ENCODE measurements around the gene CD38. TPM values are rescaled to one million over a fixed set of nuclear protein-coding genes. Genes with fewer than 3 reads are reported as not detected.
"Not testable (repeated sequence)": the region's sequence is repeated elsewhere in the genome, so short reads cannot be mapped to it uniquely, and the experiment has no call there.

The CD38 gene
- total RNA-seq, 5 donors from 2014 or later (not counting 1 experiment from before 2014, with no cell fraction given) = 4.3 to 22.8 (median 5.0) TPM

- Mint-ChIP-seq H3K9me3 (no peaks in the 10 kb centered on the region), H3K4me3 (peak overlapping the region; percentile 55 to 75 (median 63)), H3K36me3 (no peaks in the 10 kb centered on the region), H3K4me1 (peaks cover 43 to 61% (median 52%) of the 10 kb centered on the region in 3 donors), H3K27ac (peak overlapping the region; percentile 83 to 85), H3K27me3 (no peaks in the 10 kb centered on the region)
- POLR2A ChIA-PET = interaction anchor here (0.6 to 1.0 kb wide), 8 partner anchors 10 to 754 kb away, joined by 3 to 5 read pairs (median 4); no protein-coding TSS in a partner anchor
- peaks cover 42 to 47% of the 10 kb centered on the region in 2 experiments for H3K4me1 ChIP-seq (ENCODE audit: control insufficient read depth in 1 of 2, extremely low read depth in 1 of 2, insufficient read depth in 2 of 2, low read length in 2 of 2)
- no peaks in the 10 kb centered on the region for H3K36me3 ChIP-seq (ENCODE audit: control insufficient read depth in 2 of 2, extremely low read depth in 1 of 2, insufficient read depth in 1 of 2, low read length in 1 of 2)
- H3K27ac ChIP-seq (ENCODE audit: low read length) = peak overlapping the region; percentile 28
- peak overlapping the region in 1 of 2 donors; percentile 15 for H3K4me3 ChIP-seq (ENCODE audit: control insufficient read depth in 1 of 2, extremely low read depth in 1 of 2, low read length in 1 of 2)
- no peaks in the 10 kb centered on the region for H3K27me3 ChIP-seq (replicated peaks in 1 of 2; ENCODE audit: control insufficient read depth in 2 of 2, extremely low read depth in 1 of 2, insufficient read depth in 2 of 2, low read length in 1 of 2)
- ATAC-seq (replicated peaks in 1 of 4) = no peak
- DNase-seq = peak in 1 of 35 experiments; percentile 34
- WGBS (ENCODE audit: insufficient coverage) = no CpG with 5 or more reads among the region's 4 CpGs
- CTCF ChIA-PET = interaction anchor here (0.6 to 3.8 kb wide), 12 partner anchors 8 to 1521 kb away, joined by 3 to 41 read pairs (median 5); partner anchors contain the start of gene FAM200B (in 1 of the 2)
- no peaks in the 10 kb centered on the region for H3K9me3 ChIP-seq
Observed at GRCh38 chr4:15755321-15756155, 22.6 kb upstream of the CD38 start.

- ChIA-PET CTCF (interaction anchor here (0.7 to 3.8 kb wide), 14 partner anchors 10 to 75 kb away, joined by 3 to 41 read pairs (median 4); partner anchors contain the start of gene FAM200B (in 1 of the 2)), POLR2A (interaction anchor here in 1 of 2 donors (0.6 to 1.5 kb wide), 5 partner anchors 10 to 101 kb away, joined by 3 to 5 read pairs (median 4); no protein-coding TSS in a partner anchor)
- peaks cover 42 to 47% of the 10 kb centered on the region in 2 experiments for H3K4me1 ChIP-seq (ENCODE audit: control insufficient read depth in 1 of 2, extremely low read depth in 1 of 2, insufficient read depth in 2 of 2, low read length in 2 of 2)
- peak overlapping the region; percentile 83 to 85 for H3K27ac Mint-ChIP-seq
- ATAC-seq (replicated peaks in 1 of 4) (peak; percentile 81 to 85 (median 84)), DNase-seq (peak; percentile 35 to 89 (median 62))
- peak overlapping the region; percentile 52 for H3K27ac ChIP-seq (ENCODE audit: low read length)
- H3K36me3 Mint-ChIP-seq = no peaks in the 10 kb centered on the region
- H3K9me3 Mint-ChIP-seq = no peaks in the 10 kb centered on the region
- H3K36me3 ChIP-seq (ENCODE audit: control insufficient read depth in 2 of 2, extremely low read depth in 1 of 2, insufficient read depth in 1 of 2, low read length in 1 of 2) = no peaks in the 10 kb centered on the region
- H3K9me3 ChIP-seq = no peaks in the 10 kb centered on the region
- WGBS (ENCODE audit: insufficient coverage) = 0% methylated on average over 5 of the region's 6 CpGs
- peak overlapping the region; percentile 55 to 75 (median 63) for H3K4me3 Mint-ChIP-seq
- peaks cover 43 to 61% (median 52%) of the 10 kb centered on the region in 3 donors for H3K4me1 Mint-ChIP-seq
- no peaks in the 10 kb centered on the region for H3K27me3 ChIP-seq (replicated peaks in 1 of 2; ENCODE audit: control insufficient read depth in 2 of 2, extremely low read depth in 1 of 2, insufficient read depth in 2 of 2, low read length in 1 of 2)
- H3K27me3 Mint-ChIP-seq = no peaks in the 10 kb centered on the region
- peak overlapping the region; percentile 31 to 58 for H3K4me3 ChIP-seq (ENCODE audit: control insufficient read depth in 1 of 2, extremely low read depth in 1 of 2, low read length in 1 of 2)
Observed at GRCh38 chr4:15756361-15756861, 21.7 kb upstream of the CD38 start.

GRCh38 chr4:15757054-15757453 lies 21.1 kb upstream of the CD38 start:
- Mint-ChIP-seq H3K36me3 (no peaks in the 10 kb centered on the region), H3K27ac (peak overlapping the region; percentile 83 to 85), H3K27me3 (no peaks in the 10 kb centered on the region), H3K4me1 (peaks cover 43 to 61% (median 52%) of the 10 kb centered on the region in 3 donors), H3K9me3 (no peaks in the 10 kb centered on the region), H3K4me3 (peak overlapping the region; percentile 55 to 75 (median 63))
- ChIA-PET CTCF (interaction anchor here (0.5 to 3.8 kb wide), 11 partner anchors 9 to 415 kb away, joined by 3 to 41 read pairs (median 4); no protein-coding TSS in a partner anchor), POLR2A (interaction anchor here (0.6 to 1.5 kb wide), 2 partner anchors 10 to 25 kb away, joined by 4 to 10 read pairs; no protein-coding TSS in a partner anchor)
- H3K36me3 ChIP-seq (ENCODE audit: control insufficient read depth in 2 of 2, extremely low read depth in 1 of 2, insufficient read depth in 1 of 2, low read length in 1 of 2) = no peaks in the 10 kb centered on the region
- no peaks in the 10 kb centered on the region for H3K27me3 ChIP-seq (replicated peaks in 1 of 2; ENCODE audit: control insufficient read depth in 2 of 2, extremely low read depth in 1 of 2, insufficient read depth in 2 of 2, low read length in 1 of 2)
- H3K27ac ChIP-seq (ENCODE audit: low read length) = peak overlapping the region; percentile 52
- H3K9me3 ChIP-seq = no peaks in the 10 kb centered on the region
- no peak for ATAC-seq (replicated peaks in 1 of 4)
- peaks cover 42 to 47% of the 10 kb centered on the region in 2 experiments for H3K4me1 ChIP-seq (ENCODE audit: control insufficient read depth in 1 of 2, extremely low read depth in 1 of 2, insufficient read depth in 2 of 2, low read length in 2 of 2)
- WGBS (ENCODE audit: insufficient coverage) = 40% methylated on average over 1 of the region's 4 CpGs
- DNase-seq = no peak
- H3K4me3 ChIP-seq (ENCODE audit: control insufficient read depth in 1 of 2, extremely low read depth in 1 of 2, low read length in 1 of 2) = peak overlapping the region; percentile 31 to 58

GRCh38 chr4:15758294-15758693 lies 19.8 kb upstream of the CD38 start:
- Mint-ChIP-seq H3K9me3 (no peaks in the 10 kb centered on the region), H3K36me3 (no peaks in the 10 kb centered on the region), H3K27ac (no peak overlapping the region), H3K4me1 (peaks cover 42 to 64% (median 52%) of the 10 kb centered on the region in 3 donors), H3K27me3 (no peaks in the 10 kb centered on the region), H3K4me3 (no peak overlapping the region)
- H3K4me3 ChIP-seq (ENCODE audit: control insufficient read depth in 1 of 2, extremely low read depth in 1 of 2, low read length in 1 of 2) = no peak overlapping the region
- no peaks in the 10 kb centered on the region for H3K9me3 ChIP-seq
- H3K4me1 ChIP-seq (ENCODE audit: control insufficient read depth in 1 of 2, extremely low read depth in 1 of 2, insufficient read depth in 2 of 2, low read length in 2 of 2) = peaks cover 41 to 44% of the 10 kb centered on the region in 2 experiments
- no peaks in the 10 kb centered on the region for H3K36me3 ChIP-seq (ENCODE audit: control insufficient read depth in 2 of 2, extremely low read depth in 1 of 2, insufficient read depth in 1 of 2, low read length in 1 of 2)
- ATAC-seq (replicated peaks in 1 of 4) (no peak), DNase-seq (no peak)
- 100% methylated on average over 2 of the region's 4 CpGs for WGBS (ENCODE audit: insufficient coverage)
- ChIA-PET CTCF (interaction anchor here (1.6 to 2.9 kb wide), 3 partner anchors 8 to 47 kb away, joined by 4 to 15 read pairs (median 15); no protein-coding TSS in a partner anchor), POLR2A (interaction anchor here in 1 of 2 donors (0.6 kb wide), 1 partner anchor 81 kb away, joined by 3 read pairs; no protein-coding TSS in a partner anchor)
- no peaks in the 10 kb centered on the region for H3K27me3 ChIP-seq (replicated peaks in 1 of 2; ENCODE audit: control insufficient read depth in 2 of 2, extremely low read depth in 1 of 2, insufficient read depth in 2 of 2, low read length in 1 of 2)
- no peak overlapping the region for H3K27ac ChIP-seq (ENCODE audit: low read length)

- H3K27me3 Mint-ChIP-seq; H3K4me3 ChIP-seq (ENCODE audit: control insufficient read depth in 1 of 2, extremely low read depth in 1 of 2, low read length in 1 of 2); ATAC-seq (replicated peaks in 1 of 4); H3K4me3 Mint-ChIP-seq; DNase-seq; H3K9me3 Mint-ChIP-seq; H3K36me3 Mint-ChIP-seq; H3K36me3 ChIP-seq (ENCODE audit: control insufficient read depth in 2 of 2, extremely low read depth in 1 of 2, insufficient read depth in 1 of 2, low read length in 1 of 2); H3K27ac ChIP-seq (ENCODE audit: low read length); H3K9me3 ChIP-seq; H3K27me3 ChIP-seq (replicated peaks in 1 of 2; ENCODE audit: control insufficient read depth in 2 of 2, extremely low read depth in 1 of 2, insufficient read depth in 2 of 2, low read length in 1 of 2): not testable (repeated sequence)
- peaks cover 29 to 30% of the 10 kb centered on the region in 2 experiments for H3K4me1 ChIP-seq (ENCODE audit: control insufficient read depth in 1 of 2, extremely low read depth in 1 of 2, insufficient read depth in 2 of 2, low read length in 2 of 2)
- Mint-ChIP-seq H3K4me1 (peaks cover 27 to 49% (median 38%) of the 10 kb centered on the region in 3 donors), H3K27ac (peak overlapping the region in 1 of 2 donors; percentile 9)
- ChIA-PET POLR2A (interaction anchor here in 1 of 2 donors (0.6 kb wide), 1 partner anchor 43 kb away, joined by 3 read pairs; no protein-coding TSS in a partner anchor), CTCF (interaction anchor here in 1 of 2 donors (0.9 kb wide), 2 partner anchors 36 to 39 kb away, joined by 4 to 5 read pairs; no protein-coding TSS in a partner anchor)
Observed at GRCh38 chr4:15762460-15762859, 15.7 kb upstream of the CD38 start.

- H3K4me3 Mint-ChIP-seq = no peak overlapping the region
- no peak overlapping the region for H3K4me3 ChIP-seq (ENCODE audit: control insufficient read depth in 1 of 2, extremely low read depth in 1 of 2, low read length in 1 of 2)
- H3K4me1 ChIP-seq (ENCODE audit: control insufficient read depth in 1 of 2, extremely low read depth in 1 of 2, insufficient read depth in 2 of 2, low read length in 2 of 2) = peaks cover 38 to 40% of the 10 kb centered on the region in 2 experiments
- no peaks in the 10 kb centered on the region for H3K27me3 Mint-ChIP-seq
- H3K27ac ChIP-seq (ENCODE audit: low read length) = no peak overlapping the region
- POLR2A ChIA-PET = interaction anchor here in 1 of 2 donors (1.5 kb wide), 1 partner anchor 10 kb away, joined by 5 read pairs; no protein-coding TSS in a partner anchor
- no peaks in the 10 kb centered on the region for H3K27me3 ChIP-seq (replicated peaks in 1 of 2; ENCODE audit: control insufficient read depth in 2 of 2, extremely low read depth in 1 of 2, insufficient read depth in 2 of 2, low read length in 1 of 2)
- 57% methylated on average over 6 of the region's 6 CpGs for whole genome bisulfite sequencing (ENCODE audit: insufficient coverage)
- CTCF ChIA-PET = interaction anchor here (0.9 to 3.1 kb wide), 3 partner anchors 8 to 44 kb away, joined by 3 to 41 read pairs (median 15); no protein-coding TSS in a partner anchor
- peaks cover 0 to 4% (median 0%) of the 10 kb centered on the region in 3 donors for H3K9me3 Mint-ChIP-seq
- H3K27ac Mint-ChIP-seq = peak overlapping the region; percentile 25 to 84
- no peaks in the 10 kb centered on the region for H3K9me3 ChIP-seq
- peaks cover 39 to 43% (median 40%) of the 10 kb centered on the region in 3 donors for H3K4me1 Mint-ChIP-seq
- ATAC-seq (replicated peaks in 1 of 4) (peak in 2 of 4 experiments; percentile 6 to 18), DNase-seq (no peak)
- no peaks in the 10 kb centered on the region for H3K36me3 Mint-ChIP-seq
- H3K36me3 ChIP-seq (ENCODE audit: control insufficient read depth in 2 of 2, extremely low read depth in 1 of 2, insufficient read depth in 1 of 2, low read length in 1 of 2) = no peaks in the 10 kb centered on the region
Observed at GRCh38 chr4:15765391-15765790, 12.7 kb upstream of the CD38 start.
